Measurements from ENCODE around the gene POC5. TPM values are rescaled to one million over a fixed set of nuclear protein-coding genes. Genes with fewer than 3 reads are reported as not detected.

The POC5 gene
- total and polyA plus RNA-seq, 2 of the 8 experiments (the other 6 are each of a cell fraction or from before 2014, with no cell fraction given), result 11.2 to 12.1 TPM

DNA sequence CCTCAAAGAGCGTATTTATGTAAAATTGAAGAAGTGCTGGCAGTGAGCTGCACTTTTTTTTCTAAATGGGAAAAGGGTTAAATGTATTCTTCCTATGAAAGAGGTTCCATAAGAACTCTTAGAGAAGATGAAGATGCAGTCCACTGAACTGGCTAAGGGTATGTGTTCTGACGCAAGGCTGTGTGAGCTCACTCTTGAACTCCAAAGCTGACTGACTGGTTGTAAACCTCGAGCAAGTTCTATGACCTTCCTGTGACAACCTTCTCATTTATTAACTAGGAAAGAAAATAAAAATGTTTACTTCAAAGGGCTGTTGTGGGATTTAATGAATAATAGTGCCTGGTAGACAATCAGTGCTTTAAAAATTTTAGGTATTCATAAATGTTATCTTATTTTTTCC, 46.7 kb downstream of the POC5 start:
- Histone ChIP-seq H3K4ac (replicated peaks; ENCODE audit: insufficient read length, low read depth, low read length) (no peak overlapping the region), H4K8ac (ENCODE audit: extremely low read depth, insufficient read depth, low read length) (no peak overlapping the region), H2BK120ac (replicated peaks; ENCODE audit: low read depth, low read length) (no peak overlapping the region), H2BK15ac (ENCODE audit: low read length) (no peak overlapping the region), H3K4me1 (replicated peaks in 1 of 4; ENCODE audit: control insufficient read depth in 3 of 4, insufficient read depth in 4 of 4, low read length in 3 of 4) (peaks cover 0 to 7% (median 0%) of the 10 kb centered on the region in 4 experiments; a peak in 2 of 7 replicates), H2AFZ (ENCODE audit: low read length) (no peak overlapping the region), H3K9me3 (ENCODE audit: insufficient read depth in 2 of 2, low read depth in 1 of 2, low read length in 1 of 2) (no peaks in the 10 kb centered on the region), H3K23ac (ENCODE audit: insufficient read length) (no peak overlapping the region), H3K79me1 (ENCODE audit: low read depth, low read length) (no peaks in the 10 kb centered on the region), H2BK20ac (ENCODE audit: low read length) (no peak overlapping the region), H3K27ac (ENCODE audit: low read depth, low read length) (no peak overlapping the region), H3K79me2 (ENCODE audit: control insufficient read depth in 1 of 2, insufficient read depth in 2 of 2, low read length in 2 of 2) (no peaks in the 10 kb centered on the region), H4K5ac (ENCODE audit: insufficient read length, low read depth, low read length) (no peak overlapping the region), H3K36me3 (ENCODE audit: control insufficient read depth in 2 of 4, insufficient read depth in 4 of 4, low read length in 3 of 4) (peaks cover 0 to 3% (median 1%) of the 10 kb centered on the region in 4 experiments; a peak in 2 of 8 replicates), H3K56ac (replicated peaks; ENCODE audit: insufficient read length, low read depth, low read length) (no peak overlapping the region), H3K23me2 (ENCODE audit: low read depth, low read length) (no peaks in the 10 kb centered on the region), H4K91ac (replicated peaks; ENCODE audit: insufficient read length, low read length) (no peak overlapping the region), H2AK5ac (ENCODE audit: low read depth, low read length) (no peak overlapping the region), H3K14ac (ENCODE audit: insufficient read length) (no peak overlapping the region), H2BK5ac (ENCODE audit: low read depth, low read length) (no peak overlapping the region), H3K4me3 (ENCODE audit: extremely low read depth in 1 of 4, insufficient read depth in 2 of 4, low read depth in 3 of 4, low read length in 4 of 4) (no peak overlapping the region), H3K4me2 (ENCODE audit: insufficient read depth in 1 of 2, low read depth in 2 of 2, low read length in 2 of 2) (no peak overlapping the region), H3K9ac (replicated peaks in 1 of 4; ENCODE audit: extremely low read depth in 1 of 4, low read depth in 3 of 4, low read length in 3 of 4) (no peak overlapping the region), H4K20me1 (replicated peaks in 1 of 2; ENCODE audit: control insufficient read depth in 1 of 2, insufficient read depth in 2 of 2, low read length in 2 of 2) (no peaks in the 10 kb centered on the region), H3K27me3 (replicated peaks in 1 of 4; ENCODE audit: control insufficient read depth in 3 of 4, extremely low read depth in 1 of 4, insufficient read depth in 3 of 4, low read length in 3 of 4) (no peaks in the 10 kb centered on the region), H3K18ac (ENCODE audit: extremely low read depth, low read length) (no peak overlapping the region), H2BK12ac (ENCODE audit: low read depth, low read length) (no peak overlapping the region)
- ChIA-PET CTCF (ENCODE audit: partially characterized antibody) (no interaction called here), POLR2A (ENCODE audit: partially characterized antibody) (no interaction called here)
- FAIRE-seq, result no peak
- DNase-seq (ENCODE audit: low read depth in 1 of 2, low spot score in 2 of 2), result no peak
- 86% methylated on average over 3 of the region's 3 CpGs; no CpG with 5 or more reads in 1 of the 2 experiments for WGBS, 2 experiments (ENCODE audit: extremely low coverage in 1 of 2, insufficient coverage in 1 of 2, insufficient read length in 1 of 2, insufficient replicate concordance in 2 of 2, low coverage in 1 of 2, low lambda C conversion rate in 2 of 2, missing lambda C conversion rate in 1 of 2)
- TF ChIP-seq BRCA1 (IDR thresholded peaks at IDR 0.05; ENCODE audit: low read depth, low read length), result no peak
- TF ChIP-seq TCF12 (IDR thresholded peaks at IDR 0.05; ENCODE audit: low read depth, low read length), result no peak
- TF ChIP-seq EZH2 (IDR thresholded peaks at IDR 0.05; ENCODE audit: low read depth, low read length, severe bottlenecking), result no peak
- no peak for TF ChIP-seq EP300 (IDR thresholded peaks at IDR 0.05; ENCODE audit: borderline replicate concordance in 1 of 2, low read depth in 2 of 2, low read length in 2 of 2)
- no peak for TF ChIP-seq SAP30 (IDR thresholded peaks at IDR 0.05; ENCODE audit: insufficient read depth, insufficient replicate concordance, low read length)
- TF ChIP-seq NANOG (IDR thresholded peaks at IDR 0.05; ENCODE audit: insufficient read depth, low read depth, low read length, poor library complexity, severe bottlenecking), result no peak
- TF ChIP-seq HDAC2 (IDR thresholded peaks at IDR 0.05; ENCODE audit: borderline replicate concordance in 1 of 2, low read depth in 2 of 2, low read length in 2 of 2), result no peak
- no peak for TF ChIP-seq CBX8 (IDR thresholded peaks at IDR 0.05; ENCODE audit: borderline replicate concordance, low read depth, low read length)
- no peak for TF ChIP-seq CEBPB (IDR thresholded peaks at IDR 0.05; ENCODE audit: low read depth, low read length)
- TF ChIP-seq RFX5 (IDR thresholded peaks at IDR 0.05; ENCODE audit: borderline replicate concordance, low read depth, low read length), result no peak
- TF ChIP-seq BCL11A (IDR thresholded peaks at IDR 0.05; ENCODE audit: low read depth in 2 of 2, low read length in 2 of 2), result no peak
- TF ChIP-seq, protein P1, sequence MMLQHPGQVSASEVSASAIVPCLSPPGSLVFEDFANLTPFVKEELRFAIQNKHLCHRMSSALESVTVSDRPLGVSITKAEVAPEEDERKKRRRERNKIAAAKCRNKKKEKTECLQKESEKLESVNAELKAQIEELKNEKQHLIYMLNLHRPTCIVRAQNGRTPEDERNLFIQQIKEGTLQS (IDR thresholded peaks at IDR 0.05; ENCODE audit: insufficient read depth, low read depth, low read length), result no peak
- no peak for TF ChIP-seq CHD2 (IDR thresholded peaks at IDR 0.05; ENCODE audit: low read length)

Data from H1 (cell line).